ENCODE measurements around the gene FMO4. TPM values are rescaled to one million over a fixed set of nuclear protein-coding genes. Genes with fewer than 3 reads are reported as not detected.

FMO4 gene
- total RNA-seq, 3 donors from 2014 or later, result 7.7 to 27.7 (median 20.3) TPM

DNA sequence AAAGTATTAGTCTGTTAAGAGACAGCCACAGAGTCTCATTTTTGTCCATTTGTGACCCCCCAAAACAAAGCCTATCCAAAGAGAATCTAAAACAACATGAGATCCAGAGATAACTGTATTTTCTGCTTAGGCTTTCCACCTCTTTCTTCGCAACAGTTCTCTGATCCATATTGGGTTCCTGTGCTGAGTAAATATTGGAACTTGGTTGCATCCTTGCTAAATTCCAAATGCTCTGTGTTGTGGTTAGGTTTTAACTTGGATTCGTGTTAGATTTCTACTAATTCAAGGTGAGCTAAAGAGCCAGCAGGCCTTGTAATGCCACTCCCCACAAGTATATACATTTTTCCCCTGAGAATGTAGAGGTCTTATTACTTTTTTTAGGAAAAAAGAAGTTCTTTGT, 36.4 kb upstream of the FMO4 start:
- no peak for DNase-seq (ENCODE audit: low spot score in 2 of 2)
- TF ChIP-seq POLR2AphosphoS5 (IDR thresholded peaks at IDR 0.05) (no peak), POLR2A (IDR thresholded peaks at IDR 0.05) (no peak)
- TF ChIP-seq, protein P1, sequence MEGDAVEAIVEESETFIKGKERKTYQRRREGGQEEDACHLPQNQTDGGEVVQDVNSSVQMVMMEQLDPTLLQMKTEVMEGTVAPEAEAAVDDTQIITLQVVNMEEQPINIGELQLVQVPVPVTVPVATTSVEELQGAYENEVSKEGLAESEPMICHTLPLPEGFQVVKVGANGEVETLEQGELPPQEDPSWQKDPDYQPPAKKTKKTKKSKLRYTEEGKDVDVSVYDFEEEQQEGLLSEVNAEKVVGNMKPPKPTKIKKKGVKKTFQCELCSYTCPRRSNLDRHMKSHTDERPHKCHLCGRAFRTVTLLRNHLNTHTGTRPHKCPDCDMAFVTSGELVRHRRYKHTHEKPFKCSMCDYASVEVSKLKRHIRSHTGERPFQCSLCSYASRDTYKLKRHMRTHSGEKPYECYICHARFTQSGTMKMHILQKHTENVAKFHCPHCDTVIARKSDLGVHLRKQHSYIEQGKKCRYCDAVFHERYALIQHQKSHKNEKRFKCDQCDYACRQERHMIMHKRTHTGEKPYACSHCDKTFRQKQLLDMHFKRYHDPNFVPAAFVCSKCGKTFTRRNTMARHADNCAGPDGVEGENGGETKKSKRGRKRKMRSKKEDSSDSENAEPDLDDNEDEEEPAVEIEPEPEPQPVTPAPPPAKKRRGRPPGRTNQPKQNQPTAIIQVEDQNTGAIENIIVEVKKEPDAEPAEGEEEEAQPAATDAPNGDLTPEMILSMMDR (IDR thresholded peaks at IDR 0.05), result no peak
- Histone ChIP-seq H3K4me3 (no peak overlapping the region), H3K27ac (no peak overlapping the region), H3K36me3 (no peaks in the 10 kb centered on the region), H3K9me3 (no peaks in the 10 kb centered on the region), H3K4me1 (no peaks in the 10 kb centered on the region), H3K27me3 (peaks cover 0 to 3% of the 10 kb centered on the region in 2 donors)
- intact Hi-C loops (cut with DNase I; ENCODE audit: low total_unique reads), result no loop called here

DNA sequence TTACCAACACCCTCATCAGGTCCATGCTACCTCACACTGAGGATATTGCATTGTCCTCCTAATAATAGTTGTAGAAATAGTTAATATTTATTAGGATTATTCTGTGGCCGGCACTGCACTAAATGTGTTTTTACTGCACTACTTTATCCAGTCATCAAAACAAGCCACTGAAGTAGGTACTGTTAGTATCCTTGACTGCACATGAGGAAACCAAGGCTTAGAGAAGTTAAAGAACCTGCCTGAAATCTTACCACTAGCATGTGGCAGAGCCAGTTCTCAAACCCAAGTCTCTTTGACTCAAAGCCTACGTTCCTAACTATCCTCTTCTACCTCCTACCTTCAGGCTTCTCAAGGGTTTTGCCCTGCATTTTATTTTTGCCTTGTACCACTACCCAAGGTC, 34.7 kb upstream of the FMO4 start:
- Histone ChIP-seq H3K36me3 (no peaks in the 10 kb centered on the region), H3K27me3 (no peaks in the 10 kb centered on the region), H3K4me3 (no peak overlapping the region), H3K4me1 (no peaks in the 10 kb centered on the region), H3K9me3 (no peaks in the 10 kb centered on the region), H3K27ac (no peak overlapping the region)
- intact Hi-C loops (cut with DNase I; ENCODE audit: low total_unique reads), result no loop called here
- TF ChIP-seq, protein P1 (IDR thresholded peaks at IDR 0.05), result no peak
- TF ChIP-seq POLR2AphosphoS5 (IDR thresholded peaks at IDR 0.05) (no peak), POLR2A (IDR thresholded peaks at IDR 0.05) (no peak)
- DNase-seq (ENCODE audit: low spot score in 2 of 2), result no peak

DNA sequence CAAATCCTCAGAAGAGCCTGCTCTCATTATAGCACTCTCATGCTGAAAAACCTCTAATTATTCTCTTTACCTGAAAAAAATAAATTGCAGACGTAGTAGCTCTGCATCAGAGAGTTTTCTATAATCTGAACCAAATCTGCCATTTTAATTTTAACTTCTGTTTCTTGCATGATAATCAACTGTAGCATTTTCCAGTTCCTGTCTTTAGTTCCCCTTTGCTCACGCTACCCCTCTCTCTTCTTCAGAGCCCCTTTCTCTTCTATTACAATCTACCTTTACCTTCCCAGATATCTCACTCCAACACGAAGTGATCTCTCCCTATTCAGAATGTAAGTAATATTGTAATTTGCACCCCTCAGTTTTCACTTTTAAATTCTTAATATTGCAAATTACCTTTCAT, 34.3 kb upstream of the FMO4 start:
- Histone ChIP-seq H3K36me3 (no peaks in the 10 kb centered on the region), H3K27ac (no peak overlapping the region), H3K9me3 (no peaks in the 10 kb centered on the region), H3K4me3 (no peak overlapping the region), H3K27me3 (no peaks in the 10 kb centered on the region), H3K4me1 (no peaks in the 10 kb centered on the region)
- TF ChIP-seq POLR2A (IDR thresholded peaks at IDR 0.05) (no peak), POLR2AphosphoS5 (IDR thresholded peaks at IDR 0.05) (no peak)
- TF ChIP-seq, protein P1 (IDR thresholded peaks at IDR 0.05), result no peak
- DNase-seq (ENCODE audit: low spot score in 2 of 2), result no peak
- intact Hi-C loops (cut with DNase I; ENCODE audit: low total_unique reads), result no loop called here

DNA sequence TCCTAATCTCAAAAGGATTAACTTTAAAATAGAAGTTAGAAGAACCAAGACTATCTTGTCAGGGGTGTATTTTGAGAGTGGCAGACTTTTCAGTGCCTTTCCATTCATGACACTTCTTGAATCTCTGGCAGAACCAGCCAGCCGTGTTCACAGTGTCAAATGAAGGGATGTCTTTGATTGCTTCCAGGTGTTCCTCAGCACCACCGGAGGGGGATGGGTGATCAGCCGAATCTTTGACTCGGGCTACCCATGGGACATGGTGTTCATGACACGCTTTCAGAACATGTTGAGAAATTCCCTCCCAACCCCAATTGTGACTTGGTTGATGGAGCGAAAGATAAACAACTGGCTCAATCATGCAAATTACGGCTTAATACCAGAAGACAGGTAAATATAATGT, 33.4 kb upstream of the FMO4 start:
- no peaks in the 10 kb centered on the region for H3K27me3 ChIP-seq
- TF ChIP-seq POLR2AphosphoS5 (IDR thresholded peaks at IDR 0.05) (no peak), POLR2A (IDR thresholded peaks at IDR 0.05) (no peak)
- TF ChIP-seq, protein P1 (IDR thresholded peaks at IDR 0.05), result no peak
- no peaks in the 10 kb centered on the region for H3K9me3 ChIP-seq
- intact Hi-C loops (cut with DNase I; ENCODE audit: low total_unique reads), result no loop called here
- DNase-seq (ENCODE audit: low spot score in 2 of 2), result no peak
- H3K4me3 ChIP-seq, result no peak overlapping the region
- no peaks in the 10 kb centered on the region for H3K4me1 ChIP-seq
- H3K36me3 ChIP-seq, result no peaks in the 10 kb centered on the region
- no peak overlapping the region for H3K27ac ChIP-seq

DNA sequence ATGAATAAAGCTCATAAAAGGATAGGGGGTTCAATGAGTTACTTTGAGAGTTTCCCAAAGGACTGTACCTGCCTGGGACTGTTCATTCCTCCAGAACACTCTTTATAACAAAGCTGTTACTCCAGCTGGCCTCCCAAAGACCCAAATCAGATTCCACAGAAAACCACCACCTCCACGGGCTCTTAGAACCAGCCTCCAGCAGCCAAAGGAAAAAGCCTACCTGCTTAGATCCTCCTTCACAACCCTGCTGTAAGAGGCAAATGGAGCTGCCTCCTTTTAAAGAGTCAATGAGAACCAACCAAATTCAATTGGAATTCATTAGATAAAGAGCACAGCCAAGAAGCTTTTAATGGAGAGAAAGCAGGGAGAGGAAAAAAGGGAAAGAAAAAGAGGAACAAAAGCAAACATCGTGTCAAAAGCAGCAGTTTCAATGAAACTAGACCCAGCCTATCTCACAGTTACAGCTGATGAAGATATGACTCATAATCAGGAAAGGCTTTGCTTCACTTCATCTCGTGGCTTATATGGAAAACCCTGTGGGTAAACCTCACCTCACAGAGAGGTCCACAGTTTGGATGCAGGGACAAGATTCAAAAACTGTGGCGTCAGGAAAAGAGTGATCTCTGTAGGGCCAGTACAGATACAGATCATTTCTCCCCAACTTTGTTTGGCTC, 27.8 kb upstream of the FMO4 start:
- TF ChIP-seq POLR2AphosphoS5 (IDR thresholded peaks at IDR 0.05), result no peak
- TF ChIP-seq, protein P1 (IDR thresholded peaks at IDR 0.05), result no peak
- no peak for TF ChIP-seq POLR2A (IDR thresholded peaks at IDR 0.05)
- Histone ChIP-seq H3K27me3 (no peaks in the 10 kb centered on the region), H3K36me3 (no peaks in the 10 kb centered on the region), H3K4me3 (no peak overlapping the region), H3K9me3 (no peaks in the 10 kb centered on the region), H3K4me1 (no peaks in the 10 kb centered on the region), H3K27ac (no peak overlapping the region)
- intact Hi-C loops (cut with DNase I; ENCODE audit: low total_unique reads), result no loop called here
- DNase-seq (ENCODE audit: low spot score in 2 of 2), result no peak
